Progenitor cell of endocrine pancreas (in vitro differentiated cells): Measurements from ENCODE around the gene HOXB6. TPM values are rescaled to one million over a fixed set of nuclear protein-coding genes. Genes with fewer than 3 reads are reported as not detected.
A peak's percentile ranks its signal among the peaks of the same experiment; 100 is the strongest.

ENCODE experiments used
- DNase-seq: peaks from one replicate; pipeline ENCODE4 v3.0.0; 2021; ENCODE audit warnings: low spot score; ENCODE audit not compliant: unreplicated experiment
- H3K27ac Mint-ChIP-seq: 2 replicates; pipeline ENCODE4 v1.8.0; 2021; ENCODE audit warnings: mild to moderate bottlenecking, moderate library complexity, mixed read lengths
- H3K27me3 Mint-ChIP-seq: 2 replicates; pipeline ENCODE4 v1.8.0; 2021; ENCODE audit warnings: mixed read lengths
- H3K36me3 Mint-ChIP-seq: 2 replicates; pipeline ENCODE4 v1.8.0; 2022; ENCODE audit warnings: mixed read lengths; ENCODE audit not compliant: insufficient read depth
- H3K4me1 Mint-ChIP-seq: 2 replicates; pipeline ENCODE4 v1.8.0; 2021; ENCODE audit warnings: low read depth, mixed read lengths
- H3K4me3 Mint-ChIP-seq: 2 replicates; pipeline ENCODE4 v1.8.0; 2021; ENCODE audit warnings: low read depth, mild to moderate bottlenecking, moderate library complexity, mixed read lengths
- H3K9me3 Mint-ChIP-seq: 2 replicates; pipeline ENCODE4 v1.8.0; 2021; ENCODE audit warnings: low read depth, mixed read lengths
- CTCF ChIP-seq: fragments of 200-600 bp; sonication (generic); IDR thresholded peaks from one replicate; pipeline ENCODE4 v1.5.0; 2021; ENCODE audit warnings: antibody characterized with exemption, mild to moderate bottlenecking; ENCODE audit not compliant: unreplicated experiment
- total RNA-seq: library from RNA; stranded (reverse); gene quantifications from 2 replicates; pipeline ENCODE4 v1.2.1, GENCODE V29; 2021

HOXB6 gene
- total RNA-seq, 1 donor from 2014 or later = 0.96 TPM

DNA sequence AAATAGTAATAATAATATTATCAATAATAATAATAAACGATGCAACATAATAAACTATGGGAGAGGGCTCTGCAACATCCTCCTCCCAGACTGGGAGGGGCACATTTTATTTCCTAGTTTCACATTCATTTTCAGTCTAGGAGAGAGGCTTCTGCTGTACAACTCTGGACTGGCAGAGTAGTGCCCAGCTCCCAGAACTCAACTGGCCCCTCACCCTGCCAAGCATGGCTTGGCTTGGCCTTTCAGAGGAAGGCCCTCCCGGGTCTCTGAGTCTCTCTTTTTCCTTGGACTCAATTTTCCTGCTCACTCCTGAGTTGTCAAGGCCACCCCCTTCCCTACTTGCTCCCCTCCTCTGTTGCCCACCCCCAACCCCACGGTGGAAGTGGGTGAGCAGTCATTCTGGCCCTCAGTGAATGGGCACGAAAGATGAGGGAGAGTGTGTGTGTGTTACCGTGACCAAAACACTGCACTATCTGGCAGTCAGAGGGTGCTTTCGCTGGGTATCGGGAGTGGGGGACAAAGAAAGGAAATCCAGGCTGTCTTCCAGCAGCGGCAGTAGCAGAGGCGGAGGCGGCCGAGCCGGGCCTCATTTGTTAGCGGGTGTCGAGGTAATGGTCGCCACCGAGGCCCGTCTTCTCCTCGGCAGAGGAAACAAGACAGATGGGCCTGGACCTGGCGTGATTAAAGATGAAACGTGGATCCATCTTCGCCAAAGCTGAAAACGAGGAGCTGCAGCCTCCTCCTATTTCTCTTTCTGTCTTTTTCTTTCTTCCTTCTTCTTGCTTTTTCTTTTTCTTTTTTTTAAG is 28.9 kb downstream of the HOXB6 start:
- peaks cover 15% of the 10 kb centered on the region for H3K4me1 Mint-ChIP-seq
- H3K36me3 Mint-ChIP-seq = no peaks in the 10 kb centered on the region
- peaks cover 39% of the 10 kb centered on the region for H3K27me3 Mint-ChIP-seq
- no peak for TF ChIP-seq CTCF
- DNase-seq = no peak
- H3K4me3 Mint-ChIP-seq = peak overlapping the region; percentile 37
- no peaks in the 10 kb centered on the region for H3K9me3 Mint-ChIP-seq
- peak overlapping the region; percentile 41 for H3K27ac Mint-ChIP-seq

DNA sequence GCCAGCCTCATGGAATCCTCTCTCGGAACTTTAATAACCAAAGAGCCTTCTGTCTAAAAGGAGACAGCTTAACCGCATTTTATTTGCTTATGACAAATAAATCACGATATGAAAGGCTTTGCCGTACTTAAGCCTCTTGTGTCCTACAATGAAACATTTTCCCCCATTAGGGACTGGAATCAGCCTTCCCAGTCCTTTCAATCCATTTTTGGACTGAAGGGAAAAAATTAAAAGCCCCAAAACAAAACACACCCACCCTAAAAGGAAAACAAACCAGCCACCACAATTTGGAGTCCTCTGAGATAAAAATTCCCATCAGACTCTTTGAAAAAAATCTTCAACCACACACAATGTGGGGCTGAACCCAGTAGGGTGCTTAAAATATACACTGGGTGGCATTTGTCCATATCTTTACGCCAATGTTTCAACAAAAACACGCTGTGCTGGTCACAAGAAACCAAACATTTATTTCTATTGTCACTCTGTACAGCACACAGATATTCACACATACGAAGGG is 29.7 kb downstream of the HOXB6 start:
- H3K4me1 Mint-ChIP-seq = peaks cover 20% of the 10 kb centered on the region
- H3K27me3 Mint-ChIP-seq = peaks cover 31% of the 10 kb centered on the region
- TF ChIP-seq CTCF = no peak
- no peaks in the 10 kb centered on the region for H3K36me3 Mint-ChIP-seq
- H3K9me3 Mint-ChIP-seq = no peaks in the 10 kb centered on the region
- H3K4me3 Mint-ChIP-seq = no peak overlapping the region
- no peak for DNase-seq
- no peak overlapping the region for H3K27ac Mint-ChIP-seq

DNA sequence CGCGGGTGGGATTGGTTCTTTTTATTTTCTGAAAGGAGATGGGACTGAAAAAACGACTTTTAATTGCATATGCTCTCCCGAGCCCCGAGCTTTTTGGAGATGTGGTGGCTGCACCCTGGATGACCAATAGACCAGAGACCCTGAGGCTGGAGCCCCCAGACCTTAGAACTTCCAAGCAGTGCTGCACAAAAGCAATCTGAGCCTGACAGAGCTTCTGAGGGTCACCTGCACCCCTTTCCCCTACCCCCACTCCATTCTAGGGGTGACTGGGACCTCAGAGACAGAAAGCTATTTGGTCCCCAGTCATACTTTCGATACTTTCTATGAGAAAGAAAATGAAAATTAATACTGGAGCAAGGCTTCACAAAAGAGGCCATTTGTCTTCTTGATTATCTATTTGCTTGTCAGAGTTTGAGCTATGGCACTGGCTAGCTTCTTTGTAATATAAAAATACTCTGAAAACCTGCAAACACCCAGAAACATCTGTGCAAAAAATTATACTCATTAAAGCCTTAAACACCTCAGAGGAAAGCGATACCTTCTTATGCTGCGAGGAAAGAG is 30.2 kb downstream of the HOXB6 start:
- H3K9me3 Mint-ChIP-seq = no peaks in the 10 kb centered on the region
- H3K4me3 Mint-ChIP-seq = no peak overlapping the region
- H3K27me3 Mint-ChIP-seq = peaks cover 26% of the 10 kb centered on the region

GRCh38 chr17:48571826-48572417 is 32.9 kb downstream of the HOXB6 start:
- TF ChIP-seq CTCF = no peak
- Mint-ChIP-seq H3K36me3 (no peaks in the 10 kb centered on the region), H3K4me3 (peak overlapping the region; percentile 0), H3K27me3 (peaks cover 3% of the 10 kb centered on the region), H3K9me3 (no peaks in the 10 kb centered on the region), H3K4me1 (peaks cover 15% of the 10 kb centered on the region), H3K27ac (peak overlapping the region; percentile 71)
- no peak for DNase-seq

More for the DNA sequence above, 30.2 kb downstream of the HOXB6 start:
- Mint-ChIP-seq H3K27ac (no peak overlapping the region), H3K4me1 (peaks cover 18% of the 10 kb centered on the region), H3K36me3 (no peaks in the 10 kb centered on the region)
- DNase-seq = no peak
- TF ChIP-seq CTCF = no peak

DNA sequence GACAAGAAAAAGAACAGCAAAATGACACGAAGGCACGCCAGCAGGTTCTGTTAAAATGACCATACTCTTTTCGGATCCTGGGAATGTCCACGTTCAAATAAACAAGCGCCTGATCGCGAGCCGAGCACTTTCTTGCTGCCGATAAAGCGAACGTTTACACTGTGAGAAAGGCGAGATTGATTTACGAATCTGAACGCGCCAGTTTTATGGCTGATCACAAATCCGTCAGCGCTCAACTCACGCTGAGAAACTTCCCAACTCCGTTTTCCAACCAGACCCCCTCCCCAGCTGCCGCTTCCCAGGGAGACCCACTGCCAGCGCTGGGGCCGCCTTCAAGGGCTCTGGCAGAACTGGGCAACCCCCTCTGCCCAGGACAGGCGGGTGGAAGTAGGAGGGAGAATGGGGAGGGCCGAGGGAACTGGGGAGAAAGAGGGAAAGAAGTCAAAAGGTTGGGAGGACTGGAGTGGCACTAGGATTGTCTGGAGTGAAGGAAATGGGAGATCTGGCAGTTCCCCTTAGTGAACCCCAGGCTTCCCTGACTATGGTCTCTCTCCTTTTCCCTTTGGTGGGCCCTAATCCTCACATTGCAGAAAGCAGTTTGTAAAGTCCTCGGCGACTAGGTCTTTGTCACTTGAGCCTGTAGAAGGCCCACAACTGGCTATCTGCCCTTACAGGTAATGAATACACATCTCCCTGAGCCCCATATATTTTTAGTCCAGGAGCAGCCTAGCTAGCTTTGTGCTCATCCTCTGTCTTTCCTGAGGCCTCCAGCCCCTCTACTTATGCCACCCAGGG is 33.6 kb downstream of the HOXB6 start:
- Mint-ChIP-seq H3K4me1 (peaks cover 14% of the 10 kb centered on the region), H3K36me3 (no peaks in the 10 kb centered on the region), H3K27me3 (no peaks in the 10 kb centered on the region), H3K9me3 (no peaks in the 10 kb centered on the region), H3K27ac (peak overlapping the region; percentile 71), H3K4me3 (peak overlapping the region; percentile 50)
- DNase-seq = no peak
- no peak for TF ChIP-seq CTCF
